ENCODE measurements around the gene LIN54.
"Not testable (repeated sequence)": the region's sequence is repeated elsewhere in the genome, so short reads cannot be mapped to it uniquely, and the experiment has no call there.

LIN54 gene

DNA sequence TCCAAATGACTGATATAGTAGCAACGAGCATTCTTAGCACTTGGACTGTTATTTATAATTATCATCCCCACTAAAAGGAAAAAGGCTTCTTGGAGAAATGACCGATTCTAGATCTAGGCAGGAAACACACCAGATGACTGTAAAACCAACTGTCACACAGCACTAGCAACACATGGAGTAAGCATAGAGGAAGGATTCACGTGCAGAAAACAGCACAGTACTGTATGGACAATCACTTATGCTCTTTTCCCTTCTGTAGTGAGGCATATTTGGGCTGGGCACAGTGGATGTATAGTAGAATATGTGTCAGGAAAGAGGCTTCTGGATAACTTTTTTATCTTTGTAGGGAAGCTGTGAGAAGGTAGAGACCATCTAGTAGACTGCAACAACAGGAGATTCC, 18.4 kb upstream of the LIN54 start:
- peaks cover 3% of the 10 kb centered on the region for H3K9me3 ChIP-seq (ENCODE audit: insufficient read depth, low read depth, low read length)
- H3K36me3 ChIP-seq (ENCODE audit: insufficient read depth, low read depth, low read length), result no peaks in the 10 kb centered on the region
- no peaks in the 10 kb centered on the region for H3K4me1 ChIP-seq (ENCODE audit: insufficient read depth, low read length)
- peaks cover 22% of the 10 kb centered on the region for H3K27me3 ChIP-seq (ENCODE audit: insufficient read depth, low read length)
- no peak overlapping the region for H3K4me3 ChIP-seq (ENCODE audit: low read length)
- H3K9ac ChIP-seq (ENCODE audit: low read depth, low read length), result no peak overlapping the region
- H3K27ac ChIP-seq (ENCODE audit: low read length), result no peak overlapping the region

DNA sequence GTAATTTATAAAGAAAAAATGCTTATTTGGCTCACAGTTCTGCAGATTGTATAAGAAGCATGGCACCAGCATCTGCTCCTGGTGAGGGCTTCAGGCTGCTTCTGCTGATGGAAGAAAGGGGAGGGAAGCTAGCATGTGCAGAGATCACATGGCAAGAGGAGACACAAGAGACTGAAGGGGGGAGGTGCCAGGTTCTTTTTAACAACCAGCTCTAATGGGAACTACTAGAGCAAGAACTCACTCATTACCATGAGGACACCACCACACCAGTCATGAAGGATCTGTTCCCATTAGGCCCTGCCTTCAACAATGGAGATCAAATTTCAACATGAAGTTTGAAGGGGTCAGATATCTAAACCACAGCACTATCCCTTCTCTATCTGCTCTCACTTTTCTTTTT, 14.9 kb upstream of the LIN54 start:
- H3K27me3 ChIP-seq (ENCODE audit: insufficient read depth, low read length), result peaks cover 22% of the 10 kb centered on the region
- no peak overlapping the region for H3K4me3 ChIP-seq (ENCODE audit: low read length)
- no peaks in the 10 kb centered on the region for H3K36me3 ChIP-seq (ENCODE audit: insufficient read depth, low read depth, low read length)
- no peak overlapping the region for H3K27ac ChIP-seq (ENCODE audit: low read length)
- no peaks in the 10 kb centered on the region for H3K4me1 ChIP-seq (ENCODE audit: insufficient read depth, low read length)
- H3K9me3 ChIP-seq (ENCODE audit: insufficient read depth, low read depth, low read length), result peaks cover 3% of the 10 kb centered on the region
- H3K9ac ChIP-seq (ENCODE audit: low read depth, low read length), result no peak overlapping the region

DNA sequence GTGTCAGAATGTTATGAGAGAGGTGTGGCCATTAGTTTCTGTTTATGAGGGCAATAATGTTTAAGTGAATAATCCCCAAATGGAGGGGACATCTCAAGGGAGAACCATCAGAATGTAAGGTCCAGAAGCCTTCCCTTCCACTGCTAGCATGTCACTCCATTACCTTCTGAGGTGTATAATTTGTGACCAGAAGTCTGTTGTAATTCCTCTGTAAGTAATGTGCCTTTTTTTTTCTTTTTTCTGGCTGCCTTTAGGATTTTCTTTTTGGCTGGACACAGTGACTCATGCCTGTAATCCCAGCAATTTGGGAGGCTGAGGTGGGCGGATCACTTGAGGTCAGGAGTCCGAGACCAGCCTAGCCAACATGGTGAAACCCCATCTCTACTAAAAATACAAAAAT, 13.6 kb upstream of the LIN54 start:
- peaks cover 3% of the 10 kb centered on the region for H3K9me3 ChIP-seq (ENCODE audit: insufficient read depth, low read depth, low read length)
- no peak overlapping the region for H3K27ac ChIP-seq (ENCODE audit: low read length)
- H3K4me3 ChIP-seq (ENCODE audit: low read length), result no peak overlapping the region
- peaks cover 11% of the 10 kb centered on the region for H3K27me3 ChIP-seq (ENCODE audit: insufficient read depth, low read length)
- H3K9ac ChIP-seq (ENCODE audit: low read depth, low read length), result no peak overlapping the region
- H3K36me3 ChIP-seq (ENCODE audit: insufficient read depth, low read depth, low read length), result no peaks in the 10 kb centered on the region
- H3K4me1 ChIP-seq (ENCODE audit: insufficient read depth, low read length), result no peaks in the 10 kb centered on the region

DNA sequence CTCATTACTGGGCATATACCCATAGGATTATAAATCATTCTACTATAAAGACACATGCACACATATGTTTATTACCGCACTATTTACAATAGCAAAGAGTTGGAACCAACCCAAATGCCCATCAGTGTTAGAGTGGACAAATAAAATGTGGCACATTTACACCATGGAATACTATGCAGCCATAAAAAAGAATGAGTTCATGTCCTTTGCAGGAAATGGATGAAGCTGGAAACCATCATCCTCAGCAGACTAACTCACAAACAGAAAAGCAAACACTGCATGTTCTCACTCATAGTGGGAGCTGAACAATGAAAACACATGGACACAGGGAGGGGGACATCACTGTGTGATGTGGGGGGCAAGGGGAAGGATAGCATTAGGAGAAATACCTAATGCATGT, 13.0 kb upstream of the LIN54 start:
- not testable (repeated sequence) for H3K27me3 ChIP-seq (ENCODE audit: insufficient read depth, low read length); H3K36me3 ChIP-seq (ENCODE audit: insufficient read depth, low read depth, low read length); H3K4me1 ChIP-seq (ENCODE audit: insufficient read depth, low read length); H3K9ac ChIP-seq (ENCODE audit: low read depth, low read length); H3K4me3 ChIP-seq (ENCODE audit: low read length); H3K27ac ChIP-seq (ENCODE audit: low read length); H3K9me3 ChIP-seq (ENCODE audit: insufficient read depth, low read depth, low read length)

DNA sequence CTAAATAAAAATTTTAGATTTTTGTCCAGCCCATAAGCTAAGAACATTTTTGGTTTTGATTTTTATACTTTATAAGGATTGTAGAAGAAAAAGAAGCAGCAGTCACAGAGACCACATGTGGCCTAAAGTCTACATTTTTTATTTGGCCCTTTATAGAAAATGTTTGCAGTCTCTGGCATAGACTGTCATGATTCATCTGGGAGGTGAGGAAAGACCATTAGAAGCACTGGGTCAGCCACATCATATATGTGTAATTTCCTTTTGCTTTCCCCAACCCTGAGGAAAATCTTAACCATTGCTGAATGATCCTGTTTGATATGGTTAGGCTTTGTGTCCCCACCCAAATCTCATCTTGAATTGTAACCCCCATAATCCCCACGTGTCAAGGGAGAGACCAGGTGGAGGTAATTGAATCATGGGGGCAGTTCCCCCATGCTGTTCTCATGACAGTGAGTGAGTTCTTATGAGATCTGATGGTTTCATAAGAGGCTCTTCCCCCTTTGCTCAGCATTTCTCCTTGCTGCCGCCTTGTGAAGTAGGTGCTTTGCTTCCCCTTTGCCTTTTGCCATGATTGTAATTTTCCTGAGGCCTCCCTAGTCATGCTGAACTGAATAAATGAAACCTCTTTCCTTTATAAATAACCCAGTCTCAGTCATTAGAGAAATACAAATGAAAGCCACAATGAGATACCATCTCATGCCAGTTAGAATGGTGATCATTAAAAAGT, 12.3 kb upstream of the LIN54 start:
- peaks cover 3% of the 10 kb centered on the region for H3K9me3 ChIP-seq (ENCODE audit: insufficient read depth, low read depth, low read length)
- H3K9ac ChIP-seq (ENCODE audit: low read depth, low read length), result no peak overlapping the region
- H3K4me1 ChIP-seq (ENCODE audit: insufficient read depth, low read length), result no peaks in the 10 kb centered on the region
- H3K27ac ChIP-seq (ENCODE audit: low read length), result no peak overlapping the region
- no peaks in the 10 kb centered on the region for H3K27me3 ChIP-seq (ENCODE audit: insufficient read depth, low read length)
- no peak overlapping the region for H3K4me3 ChIP-seq (ENCODE audit: low read length)
- no peaks in the 10 kb centered on the region for H3K36me3 ChIP-seq (ENCODE audit: insufficient read depth, low read depth, low read length)

DNA sequence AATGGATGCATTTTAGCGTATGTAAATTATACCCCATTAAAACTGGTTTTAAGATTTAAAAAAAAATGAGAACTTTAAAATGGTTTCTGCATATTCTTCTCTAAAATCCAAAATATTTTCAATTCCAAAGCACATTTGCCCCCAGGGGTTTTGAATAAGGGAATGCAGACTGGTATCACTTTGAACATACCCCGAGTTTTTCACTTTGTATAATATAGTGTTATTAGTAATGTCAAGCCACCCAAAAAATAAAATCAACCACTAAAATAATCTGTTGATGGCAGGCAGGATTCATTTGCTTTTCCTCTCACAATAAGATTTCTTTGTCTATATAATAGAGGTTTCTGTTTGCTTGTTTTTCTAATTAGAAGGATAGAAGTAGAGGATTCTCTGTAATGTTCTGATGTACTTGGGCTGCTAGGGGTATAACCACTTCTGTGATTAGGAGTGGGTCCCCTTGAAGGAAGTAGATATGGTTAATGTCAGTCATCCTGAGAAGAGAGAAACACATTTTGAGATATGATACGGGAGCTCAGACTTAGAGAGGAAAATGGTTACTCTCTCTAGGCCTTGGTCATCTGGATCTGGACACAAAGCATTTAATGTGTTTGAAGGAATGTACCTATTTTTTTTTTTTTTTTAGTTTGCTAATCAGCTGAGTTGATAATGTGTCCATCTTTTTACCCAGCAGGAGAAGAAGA, 9.3 kb upstream of the LIN54 start:
- Histone ChIP-seq H3K36me3 (ENCODE audit: insufficient read depth, low read depth, low read length) (no peaks in the 10 kb centered on the region), H3K27ac (ENCODE audit: low read length) (no peak overlapping the region), H3K9ac (ENCODE audit: low read depth, low read length) (no peak overlapping the region), H3K4me1 (ENCODE audit: insufficient read depth, low read length) (no peaks in the 10 kb centered on the region), H3K27me3 (ENCODE audit: insufficient read depth, low read length) (no peaks in the 10 kb centered on the region), H3K9me3 (ENCODE audit: insufficient read depth, low read depth, low read length) (peaks cover 2% of the 10 kb centered on the region), H3K4me3 (ENCODE audit: low read length) (no peak overlapping the region)

DNA sequence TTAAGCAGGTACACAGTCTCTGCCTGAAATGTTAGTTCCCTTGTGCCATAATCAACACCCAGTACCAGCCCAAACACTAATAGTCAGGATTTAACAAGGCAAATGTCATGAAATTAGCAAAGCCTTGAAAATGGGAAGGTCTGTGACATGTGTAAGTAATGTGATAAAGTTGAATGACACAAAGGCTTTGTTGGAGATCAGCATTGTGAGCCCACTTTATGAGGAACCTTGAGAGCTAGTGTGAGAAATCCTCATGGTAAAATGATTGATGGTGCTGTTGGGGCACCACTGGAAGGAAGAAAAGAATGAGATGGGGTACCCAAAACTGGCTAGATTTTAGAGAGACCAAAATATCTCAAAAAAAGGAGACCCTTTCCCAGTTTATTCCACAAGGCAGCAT, 3.3 kb upstream of the LIN54 start:
- Histone ChIP-seq H3K4me1 (ENCODE audit: insufficient read depth, low read length) (peaks cover 13% of the 10 kb centered on the region; the same call in 1 of the 2 replicates), H3K9ac (ENCODE audit: low read depth, low read length) (peak overlapping the region; percentile 81; the same call in 1 of the 2 replicates), H3K27me3 (ENCODE audit: insufficient read depth, low read length) (peaks cover 25% of the 10 kb centered on the region), H3K27ac (ENCODE audit: low read length) (no peak overlapping the region), H3K4me3 (ENCODE audit: low read length) (peak overlapping the region; percentile 76; the same call in 1 of the 2 replicates), H3K9me3 (ENCODE audit: insufficient read depth, low read depth, low read length) (no peaks in the 10 kb centered on the region), H3K36me3 (ENCODE audit: insufficient read depth, low read depth, low read length) (no peaks in the 10 kb centered on the region)

DNA sequence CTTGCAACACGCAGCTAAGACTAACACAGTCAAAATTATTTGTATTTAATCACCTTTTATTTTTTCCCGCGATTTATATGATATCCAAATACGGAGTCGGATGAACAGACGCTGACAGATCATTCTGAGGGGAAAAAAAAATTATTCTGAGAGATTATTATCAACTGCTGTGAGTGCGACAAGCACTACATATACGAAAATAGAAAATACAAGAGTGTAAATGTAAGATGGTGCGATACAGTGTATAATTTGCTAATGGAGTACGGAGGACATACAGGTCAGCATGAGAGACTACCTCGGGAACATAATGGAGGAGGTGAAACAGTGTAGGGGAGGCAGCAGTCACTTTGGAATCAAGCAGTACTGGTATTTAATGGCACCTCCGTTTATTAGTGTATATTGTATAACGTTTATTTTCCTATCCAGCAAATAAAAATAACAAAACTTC, 2.8 kb upstream of the LIN54 start:
- H3K9me3 ChIP-seq (ENCODE audit: insufficient read depth, low read depth, low read length), result no peaks in the 10 kb centered on the region
- peaks cover 25% of the 10 kb centered on the region for H3K27me3 ChIP-seq (ENCODE audit: insufficient read depth, low read length)
- H3K4me1 ChIP-seq (ENCODE audit: insufficient read depth, low read length), result peaks cover 13% of the 10 kb centered on the region; the same call in 1 of the 2 replicates
- peak overlapping the region; percentile 18 for H3K27ac ChIP-seq (ENCODE audit: low read length)
- peak overlapping the region; percentile 76 for H3K4me3 ChIP-seq (ENCODE audit: low read length)
- no peaks in the 10 kb centered on the region for H3K36me3 ChIP-seq (ENCODE audit: insufficient read depth, low read depth, low read length)
- peak overlapping the region; percentile 81; the same call in 1 of the 2 replicates for H3K9ac ChIP-seq (ENCODE audit: low read depth, low read length)

DNA sequence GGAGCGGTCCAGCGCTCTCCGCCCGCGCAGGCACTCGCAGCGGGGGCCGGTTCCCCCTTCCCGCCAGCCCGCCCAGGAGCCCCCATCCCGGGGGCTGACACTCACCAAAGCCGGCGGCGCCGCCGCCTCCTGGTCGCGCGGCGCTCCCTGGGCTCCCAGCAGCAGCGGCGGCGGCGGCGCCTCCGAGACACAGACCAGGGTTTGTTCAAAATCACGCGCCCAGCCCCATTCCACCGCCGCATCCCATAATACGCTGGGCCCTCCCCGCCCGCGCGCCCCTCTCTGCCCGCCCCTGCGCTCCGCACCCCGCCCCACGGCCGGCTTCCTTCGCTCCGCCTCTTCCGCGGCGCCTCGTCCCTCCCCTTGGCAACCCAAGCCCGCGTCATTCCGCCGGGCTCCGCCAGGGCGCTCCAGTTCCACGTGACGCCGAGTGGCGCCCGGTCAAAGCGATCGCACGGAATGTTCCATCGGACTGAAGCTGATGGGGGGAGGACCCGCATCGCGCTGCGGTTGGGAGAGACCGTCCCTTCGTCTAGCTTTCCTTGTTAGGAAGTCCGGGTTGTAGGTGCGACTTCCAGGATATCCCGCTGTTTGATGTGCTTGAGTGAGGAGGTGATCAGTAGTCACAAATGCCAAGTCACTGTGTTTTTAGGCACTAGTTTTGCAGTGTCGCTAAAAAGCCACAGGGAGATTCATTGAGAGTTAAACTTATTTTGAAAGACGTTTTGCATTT, 2.2 kb upstream of the LIN54 start:
- Histone ChIP-seq H3K9ac (ENCODE audit: low read depth, low read length) (peak overlapping the region; percentile 81; the same call in 1 of the 2 replicates), H3K4me1 (ENCODE audit: insufficient read depth, low read length) (peaks cover 13% of the 10 kb centered on the region; the same call in 1 of the 2 replicates), H3K36me3 (ENCODE audit: insufficient read depth, low read depth, low read length) (no peaks in the 10 kb centered on the region), H3K9me3 (ENCODE audit: insufficient read depth, low read depth, low read length) (no peaks in the 10 kb centered on the region), H3K27ac (ENCODE audit: low read length) (peak overlapping the region; percentile 18), H3K27me3 (ENCODE audit: insufficient read depth, low read length) (peaks cover 25% of the 10 kb centered on the region), H3K4me3 (ENCODE audit: low read length) (peak overlapping the region; percentile 86)

DNA sequence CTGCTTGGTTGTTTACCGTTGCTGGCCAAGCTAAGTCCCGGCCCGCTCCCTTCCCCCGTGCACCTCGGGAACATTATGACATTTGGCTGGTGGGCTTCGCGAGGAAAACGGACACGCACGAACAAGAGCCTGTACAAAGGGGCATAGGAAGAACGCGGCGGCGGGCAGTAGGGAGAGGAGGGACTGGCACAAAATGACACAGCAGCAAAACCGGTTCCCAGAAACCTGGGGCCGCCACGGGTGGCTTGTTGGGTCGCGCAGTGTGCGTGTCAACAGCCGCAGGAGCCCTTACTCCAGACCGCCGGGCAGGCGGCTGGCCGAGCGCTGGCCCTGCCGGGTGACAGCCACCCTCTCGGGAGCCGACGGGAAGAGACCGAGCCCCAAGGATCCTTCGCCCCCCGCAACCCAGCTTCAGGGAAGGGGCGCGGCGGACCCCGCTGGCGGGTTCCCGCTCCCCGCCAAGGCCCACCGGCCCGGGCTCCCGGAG, 1.6 kb upstream of the LIN54 start:
- peak overlapping the region; percentile 86 for H3K4me3 ChIP-seq (ENCODE audit: low read length)
- H3K36me3 ChIP-seq (ENCODE audit: insufficient read depth, low read depth, low read length), result no peaks in the 10 kb centered on the region
- no peaks in the 10 kb centered on the region for H3K9me3 ChIP-seq (ENCODE audit: insufficient read depth, low read depth, low read length)
- H3K27ac ChIP-seq (ENCODE audit: low read length), result no peak overlapping the region
- peak overlapping the region; percentile 67; the same call in 1 of the 2 replicates for H3K9ac ChIP-seq (ENCODE audit: low read depth, low read length)
- H3K4me1 ChIP-seq (ENCODE audit: insufficient read depth, low read length), result peaks cover 13% of the 10 kb centered on the region; the same call in 1 of the 2 replicates
- H3K27me3 ChIP-seq (ENCODE audit: insufficient read depth, low read length), result peaks cover 25% of the 10 kb centered on the region

DNA sequence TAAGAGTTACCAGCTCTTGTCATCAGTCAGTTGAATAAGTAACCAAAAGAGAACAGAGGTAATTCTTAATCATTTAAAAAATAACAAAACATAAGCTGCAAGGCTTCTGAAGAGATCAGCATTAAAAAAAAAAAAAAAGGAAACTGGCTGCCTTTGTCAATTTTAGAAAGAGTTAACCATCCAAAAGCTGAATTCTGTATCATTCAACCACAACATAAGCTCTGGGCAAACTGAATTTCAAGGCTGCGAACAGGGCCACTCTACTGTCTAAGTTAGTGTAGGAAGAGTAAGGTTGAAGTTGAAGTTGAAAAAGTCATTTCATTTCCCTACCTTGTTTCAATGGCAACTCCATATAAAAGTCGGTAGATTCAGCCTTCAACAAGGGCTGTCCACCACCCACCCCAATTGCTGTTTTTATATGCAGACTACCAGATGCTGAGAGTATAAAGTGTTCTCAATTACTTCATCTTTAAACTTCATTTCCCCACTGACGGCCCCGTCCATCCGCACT, 1.1 kb upstream of the LIN54 start:
- Histone ChIP-seq H3K9ac (ENCODE audit: low read depth, low read length) (peak overlapping the region; percentile 67; the same call in 1 of the 2 replicates), H3K4me1 (ENCODE audit: insufficient read depth, low read length) (peaks cover 13% of the 10 kb centered on the region; the same call in 1 of the 2 replicates), H3K36me3 (ENCODE audit: insufficient read depth, low read depth, low read length) (no peaks in the 10 kb centered on the region), H3K9me3 (ENCODE audit: insufficient read depth, low read depth, low read length) (no peaks in the 10 kb centered on the region), H3K4me3 (ENCODE audit: low read length) (peak overlapping the region; percentile 86), H3K27me3 (ENCODE audit: insufficient read depth, low read length) (peaks cover 25% of the 10 kb centered on the region), H3K27ac (ENCODE audit: low read length) (no peak overlapping the region)
